ENCODE data around the gene FAXDC2.

Gene FAXDC2

GRCh38 chr5:154850255-154851062 is at the start of gene FAXDC2:
FAXDC2 (minus strand) TSS chr5:154850603; CDS start chr5:154838178, 12,425 bp downstream.
- no peak for DNase-seq

GRCh38 chr5:154900066-154900465 is 49.7 kb upstream of the FAXDC2 start:
- DNase-seq: no peak

- no peak for DNase-seq
These were observed 48.9 kb upstream of the FAXDC2 start for GRCh38 chr5:154899151-154899816.

GRCh38 chr5:154898210-154898609 is 47.8 kb upstream of the FAXDC2 start:
- DNase-seq: no peak

- no peak for DNase-seq
These were observed 46.3 kb upstream of the FAXDC2 start for GRCh38 chr5:154896562-154897165.

- DNase-seq: no peak
These were observed 45.5 kb upstream of the FAXDC2 start for GRCh38 chr5:154895606-154896561.

GRCh38 chr5:154893381-154893780 is 43.0 kb upstream of the FAXDC2 start:
- no peak for DNase-seq

- DNase-seq: no peak
These were observed 42.0 kb upstream of the FAXDC2 start for GRCh38 chr5:154892369-154892771.

- no peak for DNase-seq
These were observed 35.0 kb upstream of the FAXDC2 start for GRCh38 chr5:154885439-154885838.

- no peak for DNase-seq
These were observed 34.0 kb upstream of the FAXDC2 start for GRCh38 chr5:154884424-154884823.

- no peak for DNase-seq
These were observed 31.6 kb upstream of the FAXDC2 start for GRCh38 chr5:154881986-154882385.

GRCh38 chr5:154878642-154879335 is 28.4 kb upstream of the FAXDC2 start:
- DNase-seq: no peak

GRCh38 chr5:154873791-154874331 is 23.5 kb upstream of the FAXDC2 start:
- no peak for DNase-seq

- no peak for DNase-seq
These were observed 21.3 kb upstream of the FAXDC2 start for GRCh38 chr5:154871734-154872133.

- no peak for DNase-seq
These were observed 18.3 kb upstream of the FAXDC2 start for GRCh38 chr5:154868702-154869101.

GRCh38 chr5:154866841-154867240 is 16.4 kb upstream of the FAXDC2 start:
- DNase-seq: no peak

- no peak for DNase-seq
These were observed 15.2 kb upstream of the FAXDC2 start for GRCh38 chr5:154865466-154866184.

GRCh38 chr5:154863291-154864080 is 13.1 kb upstream of the FAXDC2 start:
- no peak for DNase-seq

GRCh38 chr5:154862766-154863165 is 12.4 kb upstream of the FAXDC2 start:
- no peak for DNase-seq

GRCh38 chr5:154861946-154862345 is 11.5 kb upstream of the FAXDC2 start:
- no peak for DNase-seq
